ENCODE results near the gene RTF1.
"Not testable (repeated sequence)": the region's sequence is repeated elsewhere in the genome, so short reads cannot be mapped to it uniquely, and the experiment has no call there.

RTF1 gene

DNA sequence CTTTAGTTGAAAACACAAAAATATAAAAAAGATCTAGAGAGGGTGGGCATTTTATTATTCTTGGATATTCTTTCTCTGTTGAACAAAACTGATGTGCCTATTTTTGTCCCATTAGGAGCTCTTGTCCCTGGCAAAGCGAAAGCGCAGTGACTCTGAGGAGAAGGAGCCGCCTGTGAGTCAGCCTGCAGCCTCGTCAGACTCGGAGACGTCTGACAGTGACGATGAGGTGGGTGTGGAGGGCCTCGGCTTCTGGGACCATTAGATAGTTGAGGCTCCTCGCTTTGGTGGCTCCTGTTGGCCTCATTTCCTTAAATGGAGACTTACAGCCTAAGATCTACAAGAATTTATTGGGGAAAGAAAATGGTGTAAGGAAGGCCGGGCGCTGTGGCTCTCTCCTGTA lies 21.3 kb downstream of the RTF1 start:
- no peak for DNase-seq

GRCh38 chr15:41438745-41439144 lies 21.9 kb downstream of the RTF1 start:
- DNase-seq, result not testable (repeated sequence)

DNA sequence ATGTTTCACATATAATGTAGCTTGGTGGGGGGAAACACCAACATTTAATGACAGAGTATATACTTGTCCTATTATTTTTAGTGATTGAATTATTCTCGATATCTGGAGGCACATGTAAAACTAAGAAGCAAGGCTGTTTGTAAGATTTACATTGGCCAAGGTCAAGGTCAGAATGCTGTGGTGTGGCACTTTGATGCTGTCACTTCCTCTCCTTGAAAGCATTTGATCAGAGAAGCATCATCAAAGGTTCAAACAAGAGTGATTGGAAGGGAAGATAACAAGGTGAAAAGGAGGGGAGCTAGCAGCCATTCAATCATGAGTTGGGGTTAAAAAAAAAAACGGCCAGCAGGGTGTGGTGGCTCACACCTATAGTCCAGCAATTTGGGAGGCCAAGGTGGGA lies 26.4 kb downstream of the RTF1 start:
- no peak for DNase-seq

- no peak for DNase-seq
These were observed 28.5 kb downstream of the RTF1 start for GRCh38 chr15:41445399-41445798.

DNA sequence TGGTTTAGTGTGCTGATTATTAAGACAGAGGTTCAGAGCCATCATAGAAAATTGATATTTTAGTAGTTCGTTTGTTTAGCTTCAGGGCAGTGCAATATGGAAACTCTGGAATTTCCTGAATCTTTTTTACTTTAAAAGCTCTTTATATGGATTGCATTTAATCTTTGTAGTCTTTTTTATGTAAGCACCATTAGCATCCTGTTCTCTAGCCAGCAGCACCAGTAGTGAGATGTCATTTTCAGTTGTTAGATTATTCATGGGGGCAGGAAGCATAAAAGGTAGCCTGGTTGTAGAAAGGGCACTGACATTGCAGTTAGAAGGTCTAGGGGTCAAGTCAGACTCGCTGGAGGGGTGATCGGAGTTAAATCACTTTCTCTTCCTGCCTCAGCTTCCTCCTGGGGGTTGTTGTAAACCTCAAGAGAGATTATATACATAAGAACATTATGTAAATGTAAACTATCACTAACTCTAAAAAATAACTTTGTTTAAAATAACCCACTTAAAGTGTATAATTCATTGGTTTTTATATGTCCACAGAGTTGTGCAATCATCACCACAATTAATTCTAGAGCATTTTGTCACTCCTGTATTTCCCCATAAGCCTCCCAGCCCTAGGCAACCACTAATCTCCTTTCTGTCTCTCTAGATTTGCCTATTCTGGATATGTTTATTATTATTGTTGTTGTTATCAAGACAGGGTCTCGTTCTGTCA lies 45.3 kb downstream of the RTF1 start:
- DNase-seq, result no peak

GRCh38 chr15:41464889-41465580 lies 48.1 kb downstream of the RTF1 start:
- no peak for DNase-seq

DNA sequence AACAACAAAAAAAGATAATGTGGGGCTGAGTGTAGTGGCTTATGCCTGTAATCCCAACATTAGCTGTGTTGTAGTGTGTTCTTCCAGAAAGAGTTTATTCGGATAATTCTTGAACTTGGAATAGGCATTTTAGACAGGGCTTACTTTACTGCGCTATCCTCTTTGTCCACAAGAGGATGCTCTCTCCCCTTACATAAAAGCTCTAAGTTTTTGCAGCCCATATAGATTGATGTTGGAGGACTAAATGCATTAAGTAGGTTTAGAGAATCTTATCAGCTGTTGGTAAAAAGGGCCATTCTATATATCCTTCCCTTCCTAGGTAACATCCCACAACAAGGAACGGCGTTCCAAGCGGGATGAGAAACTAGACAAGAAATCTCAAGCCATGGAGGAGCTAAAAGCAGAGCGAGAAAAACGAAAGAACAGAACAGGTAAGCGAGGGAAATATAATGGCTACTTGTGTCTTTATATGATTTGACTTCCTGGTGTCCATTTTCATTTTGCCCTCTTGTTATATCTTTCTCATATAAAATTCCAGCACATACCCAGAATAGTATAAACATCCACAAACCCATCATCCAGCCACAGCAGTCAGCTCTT lies 49.0 kb downstream of the RTF1 start:
- DNase-seq, result no peak

DNA sequence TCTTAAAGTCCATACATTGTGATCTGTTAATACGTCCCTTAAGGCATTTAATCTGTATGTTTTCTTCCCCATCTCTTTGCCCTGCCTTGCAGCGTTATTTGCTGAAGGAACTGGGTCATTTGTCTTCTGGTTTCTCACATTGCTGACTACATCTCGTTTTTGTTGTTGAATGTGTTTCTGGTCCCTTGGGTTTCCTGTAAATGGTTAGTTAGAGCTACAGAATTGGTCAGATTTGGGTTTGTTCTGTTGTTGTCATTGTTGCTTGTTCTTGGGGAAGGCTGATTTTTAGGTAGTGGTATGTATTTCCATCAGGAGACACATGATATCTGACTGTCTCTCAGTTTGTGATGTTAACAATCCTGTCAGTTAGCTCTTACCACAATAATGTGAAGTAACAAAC lies 49.8 kb downstream of the RTF1 start:
- no peak for DNase-seq

- not testable (repeated sequence) for DNase-seq
These were observed 52.7 kb downstream of the RTF1 start for GRCh38 chr15:41469644-41470043.

DNA sequence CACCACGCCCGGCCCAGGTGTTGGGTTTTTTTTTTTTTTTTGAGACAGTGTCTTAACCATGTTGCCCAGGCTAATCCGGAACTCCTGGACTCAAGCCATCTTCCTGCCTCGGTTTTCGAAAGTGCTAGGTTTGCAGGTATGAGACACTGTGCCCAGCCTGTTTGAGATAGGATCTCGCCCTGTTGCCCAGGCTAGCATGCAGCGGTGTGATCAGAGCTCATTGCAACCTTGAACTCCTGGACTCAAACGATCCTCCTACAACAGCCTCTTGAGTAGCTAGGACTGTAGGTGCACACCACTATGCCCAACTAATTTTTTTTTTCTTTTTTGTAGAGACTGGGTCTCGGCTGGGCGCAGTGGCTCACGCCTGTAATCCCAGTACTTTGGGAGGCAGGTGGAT lies 56.5 kb downstream of the RTF1 start:
- DNase-seq, result no peak

DNA sequence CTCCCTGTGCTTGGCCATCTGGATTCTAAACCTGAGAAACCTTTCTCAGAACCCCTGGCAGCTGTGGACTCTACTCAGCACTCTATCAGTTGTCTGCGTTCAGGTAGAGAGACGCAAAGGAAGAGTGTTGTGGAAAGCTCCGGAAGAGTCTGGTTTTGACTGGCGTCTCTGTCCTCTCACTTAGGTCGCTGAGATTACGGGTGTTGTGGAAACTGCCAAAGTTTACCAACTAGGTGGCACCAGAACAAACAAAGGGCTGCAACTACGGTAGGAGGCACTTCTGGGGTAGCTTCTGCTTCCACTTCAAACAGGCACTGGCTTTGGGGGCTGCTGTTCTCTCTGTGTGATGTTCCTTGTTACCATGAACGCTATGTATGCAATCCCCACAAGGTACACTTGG lies 57.5 kb downstream of the RTF1 start:
- no peak for DNase-seq

DNA sequence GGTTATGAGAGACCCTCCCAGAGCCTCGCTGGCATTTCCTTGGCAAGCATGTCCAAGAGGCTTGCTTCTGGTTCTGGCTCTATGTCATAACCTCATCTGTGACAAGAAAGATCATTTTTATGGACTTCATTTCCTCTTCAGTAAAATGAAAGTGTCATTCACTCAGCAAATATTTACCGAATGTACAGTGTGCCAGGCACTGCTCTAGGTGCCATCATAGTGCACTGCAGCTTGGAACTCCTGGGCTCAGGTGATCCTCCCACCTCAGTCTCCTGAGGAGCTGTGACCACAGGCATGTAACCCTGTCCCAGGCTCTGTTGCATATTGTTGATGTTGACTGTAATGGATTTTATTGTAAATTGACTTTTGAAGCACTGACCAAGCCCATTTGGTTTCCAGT lies 58.0 kb downstream of the RTF1 start:
- no peak for DNase-seq

DNA sequence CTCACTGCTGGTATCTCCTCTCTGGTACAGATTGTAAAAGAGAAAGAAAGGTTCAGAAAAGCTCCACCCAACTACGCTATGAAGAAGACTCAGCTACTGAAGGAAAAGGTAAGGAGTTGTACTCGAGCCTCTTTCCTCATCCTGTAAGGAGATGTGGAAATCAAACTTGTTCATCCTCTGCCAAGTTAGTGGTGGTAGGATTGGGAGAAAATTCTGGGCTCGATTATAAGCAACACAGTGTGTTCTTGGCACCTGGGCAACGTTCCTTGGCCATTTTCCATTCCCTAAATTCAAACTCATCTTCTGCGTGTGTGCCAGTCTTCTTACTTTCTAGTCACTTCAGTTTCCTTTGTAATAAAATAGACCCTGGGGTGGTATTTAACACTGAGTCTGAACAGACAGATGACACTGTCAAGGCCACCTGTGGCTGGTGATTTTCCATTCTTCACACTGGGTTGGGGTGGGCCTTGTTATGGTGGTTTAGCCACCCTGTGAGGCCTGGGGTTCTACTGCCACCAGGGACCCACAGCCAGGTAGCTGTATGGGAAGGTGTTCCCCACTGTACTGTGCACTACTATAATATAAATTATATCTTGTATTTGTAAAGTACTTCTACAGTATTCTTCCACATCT lies 59.6 kb downstream of the RTF1 start:
- no peak for DNase-seq

DNA sequence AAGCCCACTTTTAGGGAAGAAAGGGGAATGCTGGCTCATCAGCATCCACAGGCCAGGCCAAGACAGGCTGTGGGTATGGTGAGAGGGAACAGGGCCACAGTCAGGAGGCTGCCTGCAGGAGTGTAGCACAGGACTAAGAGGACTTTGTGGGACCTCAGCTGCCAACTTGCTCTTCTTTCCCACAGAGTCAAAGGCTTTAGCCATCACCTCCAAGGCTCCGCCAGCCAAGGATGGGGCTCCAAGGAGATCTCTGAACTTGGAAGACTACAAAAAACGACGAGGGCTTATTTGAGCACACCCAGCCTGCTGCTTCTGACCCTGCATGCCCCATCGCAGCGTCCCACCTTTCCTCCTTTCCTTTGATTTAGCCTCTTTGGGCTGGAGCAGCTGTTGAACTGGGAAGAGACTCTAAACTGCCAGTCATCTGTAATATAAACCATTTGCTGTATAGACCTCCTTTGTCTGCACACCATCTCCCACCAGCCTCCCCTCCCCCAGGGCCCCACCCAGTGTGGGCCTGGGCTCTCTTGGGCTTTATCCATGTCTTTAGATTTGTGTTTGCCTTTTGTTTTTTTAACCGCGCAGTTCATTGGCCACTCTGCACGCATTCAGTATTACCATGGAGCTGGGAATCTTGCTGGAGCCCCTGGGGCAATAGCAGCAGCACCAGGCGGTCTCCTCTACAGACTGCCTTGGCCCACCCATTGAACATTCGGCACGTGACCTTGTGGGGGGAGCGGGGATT lies 63.7 kb downstream of the RTF1 start:
- no peak for DNase-seq

- no peak for DNase-seq
These were observed 65.4 kb downstream of the RTF1 start for GRCh38 chr15:41482110-41482877.

- peak; percentile 46 for DNase-seq
These were observed 66.2 kb downstream of the RTF1 start for GRCh38 chr15:41483115-41483514.

DNA sequence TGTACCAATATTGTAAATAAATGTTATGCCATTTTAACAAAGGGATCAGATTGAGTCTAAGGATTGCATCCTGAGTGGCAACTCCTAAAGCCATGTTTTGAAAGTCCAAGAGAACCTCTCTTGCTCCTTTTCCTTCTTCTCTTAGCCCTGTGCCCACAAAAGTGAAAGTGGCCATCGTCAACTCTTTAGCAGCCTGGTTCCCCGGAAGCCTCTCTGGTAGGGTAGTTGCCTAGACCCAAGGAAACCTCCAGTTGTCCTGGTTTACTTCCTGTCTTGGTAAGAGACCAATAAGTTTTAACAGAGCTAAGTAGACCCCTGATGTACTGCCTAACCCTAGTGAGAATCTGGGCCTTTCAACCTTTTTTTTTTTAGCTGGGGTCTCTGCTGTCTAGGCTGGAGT lies 66.6 kb downstream of the RTF1 start:
- no peak for DNase-seq

DNA sequence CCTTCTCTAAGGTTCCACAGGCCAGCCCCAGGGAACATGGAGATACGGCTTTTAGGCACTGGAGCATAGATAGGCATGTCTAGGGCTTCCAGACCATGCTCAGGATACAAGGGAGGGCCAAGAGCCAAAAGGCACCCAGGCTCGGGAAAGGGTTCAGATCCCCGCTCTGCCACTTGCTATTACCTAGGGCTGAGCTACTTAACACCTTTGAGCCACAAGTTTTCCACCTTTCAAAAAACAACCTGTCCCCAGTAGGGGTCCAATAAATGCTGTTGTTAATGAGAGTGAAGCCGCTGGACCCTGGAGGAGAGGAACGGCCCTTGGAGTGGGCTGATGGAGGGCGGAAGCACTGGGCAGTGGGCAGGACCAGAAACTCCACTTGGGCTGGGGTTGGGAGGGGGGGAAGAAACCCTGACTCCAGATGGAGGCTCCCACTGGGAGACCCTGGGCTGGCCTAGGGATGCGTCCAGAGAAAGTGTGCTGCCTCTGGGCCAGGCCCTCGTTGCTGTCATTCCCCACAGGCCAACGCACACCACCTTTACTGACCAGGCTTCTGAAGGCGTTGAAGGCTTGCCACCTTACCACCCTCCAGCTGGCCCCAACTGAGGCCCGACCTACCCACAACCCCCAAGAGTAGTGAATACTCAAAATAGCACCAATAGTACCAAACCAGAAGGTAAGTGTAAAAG lies 68.2 kb downstream of the RTF1 start:
- DNase-seq, result no peak

GRCh38 chr15:41486286-41486685 lies 69.4 kb downstream of the RTF1 start:
- no peak for DNase-seq

DNA sequence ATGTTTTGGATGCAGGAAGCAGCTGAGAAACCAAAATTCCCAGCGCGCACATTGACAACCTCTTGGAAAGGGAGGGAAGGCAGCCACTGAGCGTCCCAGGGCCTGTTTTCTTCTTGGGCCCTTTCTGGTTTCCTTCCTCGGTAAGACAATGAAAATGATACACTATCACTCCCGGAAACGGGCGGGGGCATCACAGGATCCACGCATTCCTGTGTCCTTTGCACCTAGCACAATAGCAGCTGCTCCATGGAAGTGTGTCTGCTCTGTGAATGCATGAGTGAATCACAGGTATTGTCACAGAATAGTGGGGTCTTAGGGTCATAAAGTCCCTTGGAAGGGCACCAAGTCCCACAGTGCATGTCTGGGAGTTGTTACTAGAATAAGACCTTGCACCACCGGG lies 70.5 kb downstream of the RTF1 start:
- no peak for DNase-seq

GRCh38 chr15:41487802-41488201 lies 70.9 kb downstream of the RTF1 start:
- DNase-seq, result peak; percentile 47

DNA sequence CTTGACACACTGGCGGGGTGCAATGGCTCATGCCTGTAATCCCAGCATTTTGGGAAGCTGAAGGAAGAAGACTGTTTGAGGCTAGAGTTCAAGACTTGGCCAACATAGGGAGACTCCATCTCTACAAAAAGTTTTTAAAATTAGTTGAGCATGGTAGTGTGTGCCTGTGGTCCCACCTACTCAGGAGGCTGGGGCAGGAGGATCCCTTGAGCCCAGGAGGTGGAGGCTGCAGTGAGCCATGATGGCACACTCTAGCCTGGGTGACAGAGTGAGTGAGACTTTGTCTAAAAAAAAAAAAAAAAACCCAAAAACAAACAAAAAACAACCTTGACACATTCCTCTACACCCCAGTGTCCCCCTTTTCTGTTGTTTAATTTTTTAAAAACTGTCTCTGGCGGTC lies 72.7 kb downstream of the RTF1 start:
- no peak for DNase-seq
